ENCODE data around the gene ARL6IP4. TPM values are rescaled to one million over a fixed set of nuclear protein-coding genes. Genes with fewer than 3 reads are reported as not detected.
A peak's percentile ranks its signal among the peaks of the same experiment; 100 is the strongest.

Gene ARL6IP4
- total and polyA plus RNA-seq, 4 donors: 128 to 511 (median 293) TPM

DNA sequence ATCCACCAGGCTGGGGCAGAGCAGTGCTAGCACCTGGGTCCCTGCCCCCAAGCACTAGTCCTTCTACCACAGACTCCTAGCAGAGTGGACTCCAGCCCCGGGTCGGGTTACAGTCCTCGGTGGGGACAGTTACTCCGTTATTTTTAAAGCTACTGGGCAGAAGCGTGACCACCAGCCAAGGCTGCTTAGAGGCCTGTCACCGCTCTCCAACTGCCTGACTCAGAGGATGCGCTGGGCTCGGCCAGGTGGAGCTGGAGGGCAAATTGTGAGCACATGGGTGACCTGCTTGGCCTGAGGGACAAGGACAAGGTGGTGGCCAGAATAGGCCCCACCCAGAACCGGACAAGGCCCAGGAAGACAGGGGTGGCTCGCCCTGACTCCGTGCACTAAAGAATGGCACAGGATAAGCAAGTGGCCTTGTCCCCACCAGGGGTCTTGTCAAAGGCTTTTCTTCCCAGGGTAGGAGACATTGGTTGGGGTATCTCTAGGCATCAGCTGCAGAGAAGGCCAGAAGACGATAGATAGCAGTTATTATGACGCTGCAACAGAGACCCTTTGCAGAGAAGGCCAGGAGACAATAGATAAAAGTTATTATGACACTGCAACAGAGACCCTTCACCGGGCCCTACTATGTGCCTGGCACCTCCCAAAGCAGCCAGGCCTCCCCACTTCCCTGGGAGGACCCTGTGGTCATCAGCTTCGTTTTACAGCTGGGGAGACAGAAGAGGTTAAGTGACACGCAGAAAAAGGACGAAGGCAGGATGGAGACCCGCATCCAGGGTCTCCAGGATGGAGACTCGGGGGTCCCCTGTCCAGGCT is 15.8 kb upstream of the ARL6IP4 start:
- 85 to 88% methylated on average over 19 of the region's 19 CpGs for WGBS, 2 donors
- no peaks in the 10 kb centered on the region for H3K27me3 ChIP-seq (ENCODE audit: control insufficient read depth in 1 of 2, insufficient read depth in 2 of 2, low read length in 1 of 2)
- H3K27ac ChIP-seq (ENCODE audit: low read depth in 1 of 2, low read length in 2 of 2): no peak overlapping the region
- no peak overlapping the region for H3K4me3 ChIP-seq (ENCODE audit: low read length in 2 of 2)
- DNase-seq (no peak), ATAC-seq (ENCODE audit: low FRiP score) (no peak)
- H3K36me3 ChIP-seq (ENCODE audit: control insufficient read depth in 1 of 2, insufficient read depth in 2 of 2, low read length in 1 of 2): peaks cover 0 to 2% of the 10 kb centered on the region in 2 donors
- no peaks in the 10 kb centered on the region for H3K9me3 ChIP-seq (ENCODE audit: control insufficient read depth, low read length)
- intact Hi-C loops (cut with DNase I): no loop called here
- no peaks in the 10 kb centered on the region for H3K4me1 ChIP-seq (ENCODE audit: control insufficient read depth in 1 of 2, insufficient read depth in 2 of 2, low read length in 2 of 2)

DNA sequence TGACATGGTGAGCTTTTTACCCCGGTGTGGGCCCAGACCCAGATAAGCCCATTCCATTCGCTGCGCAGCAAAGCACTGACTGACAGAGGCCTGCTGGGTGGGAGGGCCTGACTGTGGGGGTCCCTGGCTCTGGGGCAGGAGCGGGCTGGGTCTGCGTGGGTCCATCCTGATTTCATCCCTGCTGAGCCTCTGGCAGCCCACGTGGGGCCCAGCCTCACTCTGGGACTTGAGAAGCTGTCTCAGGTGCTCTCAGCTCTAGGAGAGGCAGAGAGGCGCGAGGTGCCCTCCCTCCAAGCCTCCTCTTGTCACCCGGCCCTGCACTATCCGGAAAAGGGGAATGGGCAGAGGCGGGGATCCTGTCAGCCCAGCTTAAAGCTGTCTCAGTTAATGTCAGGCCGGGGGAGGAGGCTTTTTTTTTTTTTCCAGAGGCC is 15.1 kb upstream of the ARL6IP4 start:
- intact Hi-C loops (cut with DNase I): no loop called here
- H3K27ac ChIP-seq (ENCODE audit: low read depth in 1 of 2, low read length in 2 of 2): no peak overlapping the region
- no peak for ATAC-seq (ENCODE audit: low FRiP score)
- no peaks in the 10 kb centered on the region for H3K4me1 ChIP-seq (ENCODE audit: control insufficient read depth in 1 of 2, insufficient read depth in 2 of 2, low read length in 2 of 2)
- no peak for DNase-seq
- no peaks in the 10 kb centered on the region for H3K9me3 ChIP-seq (ENCODE audit: control insufficient read depth, low read length)
- WGBS, 2 donors: 45 to 51% methylated on average over 12 of the region's 12 CpGs
- H3K4me3 ChIP-seq (ENCODE audit: low read length in 2 of 2): no peak overlapping the region
- no peaks in the 10 kb centered on the region for H3K36me3 ChIP-seq (ENCODE audit: control insufficient read depth in 1 of 2, insufficient read depth in 2 of 2, low read length in 1 of 2)
- H3K27me3 ChIP-seq (ENCODE audit: control insufficient read depth in 1 of 2, insufficient read depth in 2 of 2, low read length in 1 of 2): no peaks in the 10 kb centered on the region

DNA sequence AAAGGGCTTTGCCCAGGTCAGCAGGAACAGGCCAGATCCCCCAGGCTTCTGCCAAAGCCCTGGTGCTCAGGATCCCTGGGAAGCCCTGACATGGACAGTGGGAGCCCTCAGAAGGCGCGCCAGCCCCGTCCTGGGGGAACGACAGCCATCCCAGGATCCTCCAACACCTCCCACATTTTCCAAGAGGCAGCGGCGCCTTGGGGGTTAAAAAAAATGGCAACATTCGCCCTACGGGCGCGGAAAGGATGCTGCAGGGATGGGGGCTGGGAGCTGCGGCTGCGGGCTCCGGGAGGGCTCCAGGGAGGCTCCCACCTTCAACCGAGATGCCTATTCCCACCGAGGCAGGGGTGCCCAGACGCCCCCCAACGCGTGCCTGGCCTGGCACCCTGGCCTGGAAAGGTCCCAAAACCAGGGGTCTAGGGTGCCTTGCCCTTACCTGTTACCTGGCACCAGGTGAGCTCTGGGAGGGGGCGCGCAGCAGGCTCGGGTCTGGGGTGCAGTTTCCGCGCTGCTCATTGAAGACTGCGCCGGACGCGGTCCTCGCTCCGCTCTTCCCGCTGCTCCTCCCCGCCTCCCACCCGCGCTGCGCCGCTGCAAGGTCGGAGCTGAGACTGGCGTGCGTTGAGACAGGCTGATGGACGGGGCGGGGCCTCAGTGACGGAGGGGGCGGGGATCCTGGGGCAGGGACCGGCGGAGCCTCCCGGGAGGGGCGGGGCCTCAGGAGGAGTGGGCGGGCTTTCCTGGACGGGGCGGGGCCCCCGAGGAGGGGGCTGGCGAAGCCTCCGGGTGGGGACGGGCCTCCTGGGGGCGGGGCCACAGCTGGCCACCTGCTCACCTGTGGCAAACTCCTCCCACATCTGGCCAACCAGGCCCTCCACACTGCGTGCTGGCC is 14.4 kb upstream of the ARL6IP4 start, which contains the start of gene ABCB9:
Gene ABCB9 (minus strand): TSS at position 613 of the 892 bp plus-strand sequence. CDS start 6,228 bp downstream, outside the sequence.
- Histone ChIP-seq H3K9me3 (ENCODE audit: control insufficient read depth, low read length) (no peaks in the 10 kb centered on the region), H3K4me3 (ENCODE audit: low read length in 2 of 2) (peak within 1 kb of the TSS; percentile 37 to 63), H3K27ac (ENCODE audit: low read depth in 1 of 2, low read length in 2 of 2) (no peak within 1 kb of the TSS), H3K4me1 (ENCODE audit: control insufficient read depth in 1 of 2, insufficient read depth in 2 of 2, low read length in 2 of 2) (no peaks in the 10 kb centered on the region), H3K27me3 (ENCODE audit: control insufficient read depth in 1 of 2, insufficient read depth in 2 of 2, low read length in 1 of 2) (no peaks in the 10 kb centered on the region), H3K36me3 (ENCODE audit: control insufficient read depth in 1 of 2, insufficient read depth in 2 of 2, low read length in 1 of 2) (no peaks in the 10 kb centered on the region)
- intact Hi-C loops (cut with DNase I): no loop called here
- WGBS, 2 donors: 2 to 3% methylated on average over 51 to 55 of the region's 55 CpGs
- DNase-seq (peak; percentile 95 to 99), ATAC-seq (ENCODE audit: low FRiP score) (peak; percentile 93)

DNA sequence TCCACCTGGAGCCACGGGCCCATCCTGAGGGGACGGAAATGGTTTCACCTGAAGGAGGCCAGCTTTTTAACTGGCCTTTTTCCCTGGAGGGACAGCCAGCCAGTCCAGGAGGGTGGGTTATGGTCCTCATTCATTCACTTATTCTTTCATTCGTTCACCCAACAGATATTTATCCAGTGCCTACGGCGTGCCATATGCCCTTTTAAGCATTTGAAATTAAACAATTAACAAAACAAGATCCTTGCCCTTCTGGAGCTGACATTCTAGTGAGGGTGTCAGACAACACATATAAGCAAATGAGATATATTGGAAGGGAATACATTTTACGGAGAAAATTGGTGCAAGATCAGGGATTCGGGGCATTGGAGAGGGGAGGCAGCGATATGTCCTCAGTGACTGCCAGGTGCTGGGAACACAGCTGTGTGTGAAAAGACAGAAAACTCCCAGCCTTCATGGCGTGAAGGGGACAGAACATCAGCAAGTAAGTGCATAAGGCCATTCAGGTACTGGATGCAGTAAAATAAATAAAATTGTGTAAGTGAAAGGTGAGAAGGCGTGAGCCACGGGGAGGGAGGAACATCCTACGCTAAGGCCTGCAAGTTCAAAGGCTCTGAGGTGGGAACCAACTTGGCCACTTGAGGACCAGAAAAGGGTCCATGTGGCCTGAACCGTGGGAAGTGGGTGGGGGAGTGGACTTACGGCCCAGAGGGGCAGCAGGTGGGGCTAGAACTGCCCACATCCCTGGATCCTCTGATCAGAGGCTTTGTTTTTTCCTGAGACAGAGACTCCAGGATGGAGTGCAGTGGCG is 13.5 kb upstream of the ARL6IP4 start:
- Histone ChIP-seq H3K9me3 (ENCODE audit: control insufficient read depth, low read length) (no peaks in the 10 kb centered on the region), H3K4me3 (ENCODE audit: low read length in 2 of 2) (no peak overlapping the region), H3K36me3 (ENCODE audit: control insufficient read depth in 1 of 2, insufficient read depth in 2 of 2, low read length in 1 of 2) (no peaks in the 10 kb centered on the region), H3K27me3 (ENCODE audit: control insufficient read depth in 1 of 2, insufficient read depth in 2 of 2, low read length in 1 of 2) (no peaks in the 10 kb centered on the region), H3K27ac (ENCODE audit: low read depth in 1 of 2, low read length in 2 of 2) (no peak overlapping the region), H3K4me1 (ENCODE audit: control insufficient read depth in 1 of 2, insufficient read depth in 2 of 2, low read length in 2 of 2) (no peaks in the 10 kb centered on the region)
- 61% methylated on average over 14 to 15 of the region's 15 CpGs for WGBS, 2 donors
- ATAC-seq (ENCODE audit: low FRiP score) (no peak), DNase-seq (no peak)
- intact Hi-C loops (cut with DNase I): no loop called here

DNA sequence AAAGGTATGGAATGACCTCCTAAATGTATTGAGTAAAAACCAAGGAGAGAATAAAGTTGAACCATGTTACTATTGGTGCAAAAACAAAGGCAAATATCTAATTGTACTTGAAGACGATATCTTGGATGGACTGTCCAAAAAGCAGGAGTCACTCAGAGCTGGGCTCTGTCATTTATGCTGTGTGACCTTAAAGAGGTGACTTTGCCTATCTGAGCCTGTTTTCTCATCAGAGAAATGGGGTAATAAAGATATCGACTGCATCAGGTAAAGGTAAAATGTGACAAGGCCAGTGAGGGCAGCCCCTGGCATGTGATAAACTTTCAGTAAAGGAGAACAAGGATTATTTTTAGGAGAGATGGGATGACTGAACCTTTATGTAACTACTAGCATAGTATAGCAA is 12.4 kb upstream of the ARL6IP4 start:
- ATAC-seq (ENCODE audit: low FRiP score): no peak
- no peaks in the 10 kb centered on the region for H3K9me3 ChIP-seq (ENCODE audit: control insufficient read depth, low read length)
- no peaks in the 10 kb centered on the region for H3K4me1 ChIP-seq (ENCODE audit: control insufficient read depth in 1 of 2, insufficient read depth in 2 of 2, low read length in 2 of 2)
- H3K36me3 ChIP-seq (ENCODE audit: control insufficient read depth in 1 of 2, insufficient read depth in 2 of 2, low read length in 1 of 2): no peaks in the 10 kb centered on the region
- DNase-seq: no peak
- H3K27ac ChIP-seq (ENCODE audit: low read depth in 1 of 2, low read length in 2 of 2): no peak overlapping the region
- intact Hi-C loops (cut with DNase I): no loop called here
- H3K27me3 ChIP-seq (ENCODE audit: control insufficient read depth in 1 of 2, insufficient read depth in 2 of 2, low read length in 1 of 2): no peaks in the 10 kb centered on the region
- no peak overlapping the region for H3K4me3 ChIP-seq (ENCODE audit: low read length in 2 of 2)
- WGBS, 2 donors: 82 to 85% methylated on average over 2 of the region's 2 CpGs

DNA sequence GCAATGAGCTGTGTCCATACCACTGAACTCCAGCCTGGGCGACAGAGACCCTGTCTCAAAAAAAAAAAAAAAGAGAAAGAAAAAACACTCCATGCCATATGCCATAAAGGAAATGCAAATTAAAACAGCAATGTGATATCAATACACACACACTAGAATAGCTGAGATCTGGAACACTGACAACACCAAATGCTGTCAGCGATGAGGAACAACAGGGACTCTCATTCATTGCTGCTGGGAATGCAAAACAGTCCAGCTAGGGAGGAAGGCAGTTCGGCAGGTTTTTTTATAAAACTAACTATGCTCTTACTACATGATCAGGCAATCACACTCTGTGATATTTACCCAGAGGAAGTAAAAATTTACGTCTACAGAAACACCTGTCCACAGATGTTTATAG is 10.8 kb upstream of the ARL6IP4 start:
- H3K27ac ChIP-seq (ENCODE audit: low read depth in 1 of 2, low read length in 2 of 2): no peak overlapping the region
- no peak for DNase-seq
- ATAC-seq (ENCODE audit: low FRiP score): no peak
- WGBS, 2 donors: 51 to 61% methylated on average over 4 of the region's 4 CpGs
- intact Hi-C loops (cut with DNase I): no loop called here
- no peaks in the 10 kb centered on the region for H3K27me3 ChIP-seq (ENCODE audit: control insufficient read depth in 1 of 2, insufficient read depth in 2 of 2, low read length in 1 of 2)
- no peaks in the 10 kb centered on the region for H3K36me3 ChIP-seq (ENCODE audit: control insufficient read depth in 1 of 2, insufficient read depth in 2 of 2, low read length in 1 of 2)
- H3K4me3 ChIP-seq (ENCODE audit: low read length in 2 of 2): no peak overlapping the region
- no peaks in the 10 kb centered on the region for H3K4me1 ChIP-seq (ENCODE audit: control insufficient read depth in 1 of 2, insufficient read depth in 2 of 2, low read length in 2 of 2)
- no peaks in the 10 kb centered on the region for H3K9me3 ChIP-seq (ENCODE audit: control insufficient read depth, low read length)

DNA sequence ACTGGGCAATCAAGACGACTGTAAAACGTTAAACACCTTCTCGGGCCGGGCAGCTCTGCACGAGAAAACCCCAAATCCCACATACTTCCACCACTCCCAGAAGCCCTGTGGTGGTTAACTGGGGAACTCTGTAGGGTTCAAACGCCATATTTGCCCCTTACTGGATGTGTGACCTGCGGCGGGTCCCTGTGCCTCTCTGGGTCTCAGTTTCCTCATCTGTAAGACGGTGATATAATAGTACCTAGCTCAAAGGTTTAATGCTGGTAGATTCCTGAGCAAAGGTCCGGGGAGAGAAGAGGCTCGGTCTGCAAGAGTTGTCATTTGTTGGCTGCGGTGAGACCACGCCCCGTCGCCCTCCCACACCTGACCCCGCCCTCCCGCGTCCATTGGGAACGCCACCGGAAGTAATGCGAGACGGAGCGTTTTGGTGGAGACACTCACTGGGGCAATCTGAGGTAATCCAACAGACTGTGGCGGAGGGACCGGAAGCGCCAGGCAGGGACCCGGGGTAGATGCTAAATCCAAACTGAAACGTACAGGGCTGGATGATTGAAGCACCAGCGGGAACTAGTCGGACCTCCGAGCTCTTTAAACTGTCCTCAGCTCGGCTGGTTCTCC is 6.1 kb upstream of the ARL6IP4 start:
- no peaks in the 10 kb centered on the region for H3K9me3 ChIP-seq (ENCODE audit: control insufficient read depth, low read length)
- no peaks in the 10 kb centered on the region for H3K36me3 ChIP-seq (ENCODE audit: control insufficient read depth in 1 of 2, insufficient read depth in 2 of 2, low read length in 1 of 2)
- ATAC-seq (ENCODE audit: low FRiP score) (peak; percentile 97), DNase-seq (peak; percentile 99)
- peak overlapping the region; percentile 54 to 77 for H3K4me3 ChIP-seq (ENCODE audit: low read length in 2 of 2)
- intact Hi-C loops (cut with DNase I): loop anchor here in 1 of 2 donors (2.0 kb wide), 1 partner anchor 258 kb away; the partner anchor contains the start of genes MPHOSPH9 and MTRFR
- peak overlapping the region; percentile 76 to 93 for H3K27ac ChIP-seq (ENCODE audit: low read depth in 1 of 2, low read length in 2 of 2)
- H3K4me1 ChIP-seq (ENCODE audit: control insufficient read depth in 1 of 2, insufficient read depth in 2 of 2, low read length in 2 of 2): no peaks in the 10 kb centered on the region
- no peaks in the 10 kb centered on the region for H3K27me3 ChIP-seq (ENCODE audit: control insufficient read depth in 1 of 2, insufficient read depth in 2 of 2, low read length in 1 of 2)
- WGBS, 2 donors: 1% methylated on average over 32 of the region's 32 CpGs
